GM21786 (cell line): ENCODE measurements around the gene GABPA.

Source experiments
- ATAC-seq: cut with Tn5 transposase; IDR thresholded peaks from one replicate; pipeline ENCODE4 v1.9.1; 2021; ENCODE audit not compliant: unreplicated experiment

The GABPA gene

GRCh38 chr21:25801217-25802014 lies 66.6 kb downstream of the GABPA start:
- ATAC-seq: peak; percentile 100

DNA sequence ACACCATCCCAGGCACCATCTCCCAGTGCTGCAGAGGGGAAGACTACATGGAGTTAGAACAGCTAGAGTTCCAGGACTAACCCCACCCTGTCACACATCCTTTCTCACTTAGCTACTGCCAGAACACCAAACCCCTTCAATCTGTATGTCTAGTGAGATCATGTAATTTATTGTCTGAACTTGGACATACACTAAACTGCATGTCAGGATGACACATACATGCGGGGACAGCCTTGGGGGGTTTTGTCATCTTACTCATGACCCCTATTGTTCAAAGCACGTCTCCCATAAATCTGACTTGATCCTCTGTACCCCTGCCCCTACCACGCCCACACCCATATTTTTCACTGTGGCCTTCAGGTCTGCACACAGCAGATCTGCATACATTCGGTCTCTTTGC lies 71.3 kb downstream of the GABPA start:
- ATAC-seq: no peak

GRCh38 chr21:25807191-25807590 lies 72.4 kb downstream of the GABPA start:
- ATAC-seq: no peak

- no peak for ATAC-seq
These were observed 74.2 kb downstream of the GABPA start for GRCh38 chr21:25809013-25809412.

DNA sequence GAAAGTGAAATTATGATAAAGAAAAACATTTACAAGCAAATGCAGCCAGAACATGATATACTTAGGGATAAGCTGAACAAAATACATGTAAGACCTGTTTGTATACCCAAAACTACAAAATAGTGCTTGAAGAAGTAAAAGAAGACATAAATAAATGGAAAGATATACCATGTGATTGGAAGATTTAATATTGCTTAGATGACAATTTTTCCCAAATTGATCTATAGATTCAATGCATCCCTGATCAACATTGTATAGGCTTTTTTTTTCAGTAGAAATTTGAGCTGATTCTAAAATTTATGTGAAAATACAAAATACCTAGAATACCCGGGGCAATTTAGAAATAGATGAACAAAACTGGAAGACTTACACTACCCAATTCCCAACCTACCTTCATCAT lies 76.4 kb downstream of the GABPA start:
- no peak for ATAC-seq

GRCh38 chr21:25813917-25814316 lies 79.1 kb downstream of the GABPA start:
- no peak for ATAC-seq

- no peak for ATAC-seq
These were observed 83.3 kb downstream of the GABPA start for GRCh38 chr21:25818121-25818520.

DNA sequence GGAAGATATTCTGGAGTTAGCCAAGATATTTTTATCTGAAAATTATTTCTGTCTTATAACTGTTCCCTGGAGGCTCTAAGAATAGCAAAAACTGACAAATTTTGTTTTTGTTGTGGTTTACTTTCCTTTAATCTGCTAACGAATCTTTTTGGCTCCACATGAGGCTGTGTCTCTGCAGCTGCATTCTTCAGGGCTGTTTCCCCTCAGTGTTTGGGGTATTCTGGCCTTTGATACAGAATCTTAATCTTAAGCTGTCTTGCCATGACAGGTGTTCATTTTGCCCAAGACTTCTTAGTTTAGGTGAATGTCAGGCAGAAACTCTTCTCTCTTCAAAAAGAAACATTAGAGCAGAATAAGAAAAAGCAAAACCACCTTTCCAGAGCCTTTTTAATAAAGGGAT lies 83.8 kb downstream of the GABPA start:
- no peak for ATAC-seq
